CD1c-positive myeloid dendritic cell (primary cell): Measurements from ENCODE around the gene FNDC11.

Experiments used
- DNase-seq: peaks from one replicate; pipeline ENCODE4 v3.0.0-alpha.2; 2016; ENCODE audit errors: extremely low spot score

Gene FNDC11, protein sequence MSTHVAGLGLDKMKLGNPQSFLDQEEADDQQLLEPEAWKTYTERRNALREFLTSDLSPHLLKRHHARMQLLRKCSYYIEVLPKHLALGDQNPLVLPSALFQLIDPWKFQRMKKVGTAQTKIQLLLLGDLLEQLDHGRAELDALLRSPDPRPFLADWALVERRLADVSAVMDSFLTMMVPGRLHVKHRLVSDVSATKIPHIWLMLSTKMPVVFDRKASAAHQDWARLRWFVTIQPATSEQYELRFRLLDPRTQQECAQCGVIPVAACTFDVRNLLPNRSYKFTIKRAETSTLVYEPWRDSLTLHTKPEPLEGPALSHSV

DNA sequence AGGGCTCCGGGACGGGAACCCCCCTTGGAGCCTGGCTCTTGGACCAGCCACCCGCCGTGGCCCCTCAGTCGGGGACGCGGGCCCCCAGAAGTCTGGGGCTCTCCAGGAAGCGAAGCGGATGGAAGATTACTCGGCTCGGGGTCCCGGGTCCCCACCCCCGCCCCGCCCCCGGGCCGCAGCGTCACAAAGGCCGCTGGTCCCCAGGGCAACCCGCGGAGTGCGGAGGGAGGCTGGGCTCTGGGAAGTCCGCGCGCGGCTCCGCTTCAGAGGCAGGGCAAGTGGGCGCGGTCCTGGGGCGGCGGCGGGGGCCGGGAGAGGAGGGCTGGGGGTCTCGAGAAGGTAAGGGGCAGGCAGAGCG, at the start of gene FNDC11:
TSS of gene FNDC11 (plus strand) at position 227 of the 358 bp plus-strand sequence. CDS start 1,505 bp downstream, outside the sequence.
- peak; percentile 49 for DNase-seq

DNA sequence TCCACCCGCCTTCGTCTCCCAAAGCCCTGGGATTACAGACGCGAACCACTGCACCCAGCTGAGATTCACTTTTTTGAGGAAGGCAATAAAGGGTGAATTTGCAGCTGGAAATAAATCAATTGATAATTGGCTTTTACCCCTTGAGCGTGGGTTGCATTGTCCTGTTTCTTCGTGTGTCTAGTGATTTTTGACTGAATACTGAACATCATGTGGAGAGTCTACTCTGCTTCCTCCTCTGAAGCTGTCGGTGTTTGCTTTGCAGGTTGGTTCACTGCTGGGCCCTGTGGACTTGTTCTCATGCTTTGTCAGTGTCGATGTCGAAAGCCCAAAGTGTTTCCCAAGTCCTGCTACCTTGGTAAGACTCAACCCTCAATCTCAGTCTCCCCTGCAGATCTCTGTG, 49.3 kb upstream of the FNDC11 start:
- no peak for DNase-seq

DNA sequence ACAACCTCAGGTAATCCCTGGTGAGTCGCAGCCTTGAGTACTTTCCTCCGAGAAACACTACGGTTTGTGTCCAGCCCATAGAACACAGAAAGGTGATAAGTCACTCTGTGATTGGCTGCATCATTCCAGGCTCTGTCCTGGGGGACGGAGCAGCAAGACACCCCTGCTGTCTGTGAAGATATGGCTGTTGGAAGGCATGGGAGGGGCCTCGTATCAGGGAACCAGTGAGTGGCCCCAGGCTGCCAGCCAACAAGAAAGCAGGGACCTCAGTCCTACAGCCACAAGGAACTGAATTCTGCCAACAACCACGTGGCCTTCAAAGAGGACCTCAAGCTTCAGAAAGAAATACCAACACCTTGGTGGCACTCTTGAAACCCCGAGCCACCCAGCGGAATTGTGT, 48.7 kb upstream of the FNDC11 start:
- DNase-seq, result no peak

DNA sequence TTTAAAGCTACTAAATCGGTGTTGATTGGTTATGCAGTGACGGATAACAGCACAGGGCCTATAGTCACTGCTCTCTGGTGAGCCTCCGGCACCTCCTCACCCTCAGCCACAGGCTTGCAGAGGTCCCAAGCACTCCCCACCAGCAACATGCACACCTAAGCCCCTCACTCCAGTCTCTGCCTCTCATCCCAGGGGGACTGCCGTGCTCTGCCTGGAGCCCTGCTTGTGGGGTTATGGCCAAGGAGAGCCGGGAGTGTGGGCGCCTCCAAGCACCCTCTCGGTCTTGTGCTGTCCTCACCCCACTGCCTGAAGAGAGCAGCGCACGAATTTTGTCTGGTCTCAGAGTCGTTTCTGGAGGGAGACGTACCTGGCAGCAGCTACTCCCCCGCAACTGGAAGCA, 48.2 kb upstream of the FNDC11 start:
- no peak for DNase-seq

DNA sequence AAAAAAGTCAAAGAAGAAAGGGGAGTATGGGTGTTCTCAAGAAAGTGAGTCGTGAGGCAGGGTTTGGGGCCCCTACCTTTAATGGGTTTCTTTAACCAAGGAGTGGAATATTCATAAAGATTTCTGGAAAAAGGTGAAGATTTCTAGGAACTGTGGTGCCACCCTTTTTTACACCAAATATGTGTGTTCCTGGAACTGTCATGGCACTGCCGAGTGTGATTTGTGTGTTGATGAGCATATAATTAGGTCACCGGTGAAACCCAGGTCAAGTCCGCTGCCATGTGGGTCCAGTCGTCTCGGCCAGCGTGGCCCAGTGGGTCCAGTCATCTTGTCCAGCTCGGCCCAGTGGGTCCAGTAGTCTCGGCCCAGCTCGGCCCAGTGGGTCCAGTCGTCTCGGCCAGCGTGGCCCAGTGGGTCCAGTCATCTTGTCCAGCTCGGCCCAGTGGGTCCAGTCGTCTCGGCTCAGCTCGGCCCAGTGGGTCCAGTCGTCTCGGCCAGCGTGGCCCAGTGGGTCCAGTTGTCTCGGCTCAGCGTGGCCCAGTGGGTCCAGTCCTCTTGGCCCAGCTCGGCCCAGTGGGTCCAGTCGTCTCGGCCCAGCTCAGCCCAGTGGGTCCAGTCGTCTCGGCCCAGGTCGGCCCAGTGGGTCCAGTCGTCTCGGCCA, 46.7 kb upstream of the FNDC11 start:
- DNase-seq, result no peak

DNA sequence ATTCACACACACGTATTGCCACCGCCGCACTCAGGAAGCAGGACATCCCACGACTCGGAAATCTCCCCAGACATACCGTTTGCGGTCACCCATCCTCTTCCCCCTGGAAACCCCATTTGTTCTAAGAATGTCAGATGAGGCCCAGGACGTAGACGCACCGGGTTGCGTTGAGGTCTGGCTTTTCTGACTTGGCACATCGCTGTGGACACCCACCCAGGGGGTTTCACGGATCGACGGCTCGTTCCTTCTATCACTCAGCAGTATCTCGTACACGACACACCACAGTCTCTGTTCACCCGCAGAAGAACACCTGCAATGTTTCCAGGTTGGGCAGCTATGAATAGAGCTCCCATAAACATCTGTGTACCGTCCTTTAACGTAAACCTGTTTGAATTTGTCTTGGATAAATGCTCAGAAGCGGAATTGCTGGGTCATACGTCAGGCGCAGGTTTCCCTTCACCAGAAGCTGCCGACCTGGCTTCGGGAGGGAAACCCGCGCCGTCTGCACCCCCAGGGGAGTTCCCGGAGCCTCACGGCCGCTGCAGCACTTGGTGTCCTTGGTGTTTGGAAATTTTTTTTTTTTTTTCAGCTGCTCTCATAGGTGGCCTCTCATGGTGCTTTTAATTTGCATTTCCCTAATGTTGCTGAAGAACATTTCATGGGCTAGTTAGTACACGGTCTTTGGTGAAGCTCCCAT, 45.7 kb upstream of the FNDC11 start:
- no peak for DNase-seq

DNA sequence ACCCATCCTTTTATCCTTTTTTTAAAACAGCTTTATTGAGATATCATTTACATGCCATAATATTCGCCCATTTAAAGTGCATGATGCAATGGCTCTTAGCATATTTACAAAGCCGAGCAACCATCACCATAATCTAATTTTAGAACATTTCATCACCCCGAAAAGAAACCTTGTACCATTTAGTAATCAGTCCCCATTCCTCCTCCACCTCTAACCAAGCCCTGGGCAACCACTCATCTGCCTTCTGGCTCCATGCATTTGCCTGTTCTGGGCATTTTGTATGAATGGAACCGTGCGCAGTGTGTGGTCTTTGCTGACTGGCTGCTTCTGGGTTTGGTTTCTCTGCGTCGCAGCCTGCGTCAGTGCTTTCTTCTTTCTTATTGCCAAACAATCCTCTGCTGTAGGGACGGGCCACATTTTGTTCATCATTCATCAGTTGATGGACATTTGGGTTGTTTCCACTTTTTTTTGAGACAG, 44.8 kb upstream of the FNDC11 start:
- no peak for DNase-seq

DNA sequence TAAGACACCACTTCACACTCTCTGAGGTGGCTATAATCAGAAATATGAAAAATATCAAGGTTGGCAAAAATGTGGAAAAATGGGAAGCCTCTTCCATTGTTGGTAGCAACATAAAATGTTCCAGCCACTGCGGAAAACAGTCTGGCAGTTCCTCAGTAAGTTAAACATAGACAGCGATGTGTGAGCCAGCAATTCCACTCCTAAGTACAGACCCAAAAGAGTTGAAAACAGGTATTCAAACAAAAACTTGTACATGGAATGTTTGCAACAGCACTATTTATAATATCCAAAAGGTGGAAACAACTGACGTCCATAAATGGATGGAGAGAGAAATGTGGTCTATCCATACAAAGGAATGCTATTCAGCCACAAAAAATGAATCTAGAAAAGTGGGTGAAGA, 40.8 kb upstream of the FNDC11 start:
- no peak for DNase-seq

DNA sequence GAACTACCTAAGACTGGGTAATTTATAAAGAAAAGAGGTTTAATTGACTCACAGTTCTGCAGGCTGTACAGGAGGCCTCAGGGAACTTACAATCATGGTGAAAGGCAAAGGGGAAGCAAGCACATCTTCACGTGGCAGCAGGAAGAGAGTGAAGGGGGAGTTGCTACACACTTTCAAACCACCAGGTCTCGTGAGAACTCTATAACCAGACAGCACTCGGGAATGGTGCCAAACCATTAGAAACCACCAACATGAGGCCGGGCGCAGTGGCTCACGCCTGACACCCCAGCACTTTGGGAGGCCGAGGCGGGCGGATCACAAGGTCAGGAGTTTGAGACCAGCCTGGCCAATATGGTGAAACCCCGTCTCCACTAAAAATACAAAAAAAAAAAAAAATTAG, 39.4 kb upstream of the FNDC11 start:
- DNase-seq, result peak; percentile 53

DNA sequence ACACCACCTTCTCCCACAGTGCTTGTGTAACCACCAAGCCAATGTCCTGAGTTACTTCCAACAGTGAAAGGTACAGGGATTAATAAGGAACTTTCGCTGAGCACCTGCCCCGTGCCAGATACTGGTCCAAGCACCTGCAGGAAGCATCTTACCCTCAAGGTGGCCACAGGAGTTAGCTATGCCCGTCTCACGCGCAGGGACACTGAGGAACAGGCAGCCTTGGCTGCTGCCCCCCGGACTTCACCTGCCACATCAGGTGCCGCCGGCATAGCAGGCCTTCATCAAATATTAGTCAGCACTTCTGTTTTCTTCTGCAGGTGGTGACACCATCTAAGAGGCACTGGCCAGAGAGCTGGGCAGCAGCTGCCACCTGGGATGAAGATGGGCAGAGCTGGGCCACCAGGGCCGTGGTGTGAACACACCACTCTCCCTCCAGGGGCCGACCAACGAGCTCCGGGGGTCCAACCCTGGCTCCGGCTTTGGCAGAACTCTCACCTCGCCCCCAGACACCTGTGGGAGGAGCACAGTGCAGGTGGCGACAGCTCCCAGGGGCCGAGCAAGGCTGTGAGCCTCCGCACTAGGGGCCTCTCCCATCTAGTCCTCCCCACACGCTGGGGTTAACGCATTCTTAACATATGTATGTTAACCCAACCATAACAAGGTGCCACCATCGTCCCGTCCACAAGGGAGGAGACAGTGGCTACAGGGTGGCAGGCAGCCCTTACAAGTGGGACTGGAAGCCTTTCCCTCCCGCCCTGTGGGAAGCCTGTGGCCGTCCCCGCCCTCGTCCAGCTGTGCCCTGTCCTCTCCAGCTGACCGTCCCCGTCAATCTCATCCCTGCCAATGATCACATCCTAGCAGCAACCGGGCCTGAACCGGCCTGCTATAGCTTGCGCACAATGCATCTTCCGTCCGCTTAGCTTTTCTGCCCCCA, 36.3 kb upstream of the FNDC11 start:
- no peak for DNase-seq

DNA sequence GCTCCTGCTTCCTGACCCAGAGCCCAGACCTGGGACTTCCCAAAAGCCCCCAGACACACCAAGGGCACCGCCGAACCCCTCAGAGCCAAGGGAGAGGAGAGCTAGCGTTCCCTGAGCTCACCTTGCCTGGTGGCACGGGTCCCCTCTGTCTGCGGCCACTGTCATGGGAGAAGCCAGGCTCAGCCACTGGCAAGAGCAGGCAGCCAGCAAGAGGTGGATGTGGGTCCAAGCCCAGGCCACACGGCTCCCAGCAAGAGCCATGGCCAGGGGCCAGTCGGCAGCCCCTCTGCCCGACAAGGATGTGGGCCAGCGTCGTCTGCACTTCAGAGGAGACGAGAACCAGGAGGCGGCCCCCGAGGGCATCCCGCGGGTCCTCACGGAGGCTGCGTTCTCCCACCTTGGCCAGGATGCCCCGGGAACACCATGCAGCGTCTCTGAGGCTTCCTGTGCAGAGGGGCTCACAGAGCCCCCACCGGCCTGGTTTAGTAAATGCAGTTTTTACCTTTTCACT, 35.6 kb upstream of the FNDC11 start:
- no peak for DNase-seq

DNA sequence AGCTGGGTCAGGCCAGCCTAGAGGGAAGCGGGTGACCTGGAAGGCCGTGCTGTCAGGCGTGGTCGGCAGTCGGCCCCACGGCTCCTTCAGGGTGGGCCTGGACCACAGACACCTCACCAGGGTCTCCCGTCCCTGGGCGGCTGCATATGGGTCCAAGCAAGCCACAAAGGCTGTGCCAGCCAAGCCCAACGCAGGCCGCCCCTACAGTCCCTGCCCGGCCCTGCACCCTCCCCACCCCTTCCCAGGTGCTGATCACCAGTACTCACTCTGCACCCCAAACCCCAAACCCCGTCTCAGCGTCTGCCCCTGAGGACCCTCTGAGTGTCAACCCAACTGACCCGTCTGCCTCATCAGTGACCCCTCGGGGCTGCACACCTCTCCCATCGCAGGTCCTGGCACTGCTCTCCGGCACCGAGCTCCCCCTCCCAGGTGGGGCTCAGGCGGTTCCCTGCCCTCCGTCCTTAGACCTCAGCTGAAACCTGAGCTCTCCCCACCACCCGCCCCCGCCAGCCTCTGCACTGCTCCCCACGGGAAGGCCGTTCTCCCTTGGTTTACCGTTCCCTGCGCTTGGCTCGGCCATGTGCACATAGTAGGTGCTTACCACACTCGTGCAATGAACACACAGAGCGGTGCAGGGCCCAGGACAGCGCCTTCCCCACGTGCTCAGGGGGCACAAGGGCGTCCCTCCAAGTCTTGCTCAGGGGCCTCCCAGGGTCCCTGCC, 34.9 kb upstream of the FNDC11 start:
- DNase-seq, result no peak

DNA sequence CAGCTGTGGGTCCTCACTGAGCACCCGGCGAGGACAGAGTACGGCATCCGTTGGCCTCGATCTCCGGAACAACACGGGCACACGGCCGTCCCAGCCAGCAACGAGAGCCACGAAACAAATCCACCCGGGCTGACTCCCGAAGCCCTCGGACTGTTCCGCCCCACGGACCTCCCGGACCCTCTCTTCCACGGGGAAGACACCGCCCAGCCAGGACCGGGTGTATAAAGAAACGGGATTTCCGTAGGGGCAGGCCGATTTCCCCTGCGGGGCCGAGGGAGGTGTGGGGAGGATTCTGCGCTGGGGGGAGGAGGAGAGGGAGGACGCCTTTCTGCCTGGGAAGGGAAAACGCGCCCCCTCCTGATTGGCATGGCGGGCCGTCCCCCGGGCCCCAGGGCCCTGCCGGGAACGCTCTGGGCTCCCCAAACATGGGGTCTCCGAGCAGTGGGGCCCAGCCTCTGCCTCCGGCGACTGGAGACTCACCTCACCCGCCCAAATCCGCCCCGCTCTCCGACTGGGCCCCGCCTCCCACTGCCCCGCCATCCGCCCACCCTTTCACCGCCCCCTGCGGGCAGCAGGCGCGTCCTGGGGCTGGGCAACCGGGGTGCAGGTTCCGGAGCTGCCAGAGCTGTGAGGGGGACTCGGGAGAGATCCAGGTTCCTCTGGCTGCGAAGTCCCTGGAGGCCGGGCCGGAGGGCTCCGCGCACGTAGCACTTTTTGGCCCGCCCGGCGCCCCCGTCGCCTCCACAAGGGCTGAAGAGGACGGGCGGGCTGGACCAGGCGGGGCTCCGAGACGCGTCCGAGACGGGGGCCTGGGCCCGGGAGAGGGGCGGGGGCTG, 34.1 kb upstream of the FNDC11 start:
- DNase-seq, result no peak

DNA sequence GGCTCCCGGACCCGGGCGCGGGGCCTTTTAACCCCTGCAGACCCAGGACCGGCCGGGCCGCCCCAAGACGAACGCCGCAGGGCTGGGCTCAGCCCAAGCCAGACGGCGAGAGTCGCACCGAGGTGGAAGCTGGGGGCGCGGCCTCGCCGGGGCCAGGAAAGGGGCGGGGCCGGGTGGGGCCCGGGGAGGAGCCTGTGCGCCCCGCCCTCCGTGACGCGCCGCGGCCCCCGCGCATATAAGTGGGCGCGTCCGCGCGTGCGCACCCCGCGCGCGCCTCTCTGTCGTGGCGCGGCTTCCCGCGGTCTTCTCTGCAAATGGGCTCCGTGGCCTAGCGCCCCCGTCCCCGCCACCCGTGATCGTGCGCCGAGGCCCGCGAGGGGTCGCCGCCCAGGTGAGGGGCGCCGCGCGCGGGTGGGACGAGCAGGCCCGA, 33.4 kb upstream of the FNDC11 start, which contains the start of gene PPDPF:
TSS of gene PPDPF (plus strand) at position 262 of the 430 bp plus-strand sequence. CDS start 544 bp downstream, outside the sequence.
- DNase-seq, result peak; percentile 93

DNA sequence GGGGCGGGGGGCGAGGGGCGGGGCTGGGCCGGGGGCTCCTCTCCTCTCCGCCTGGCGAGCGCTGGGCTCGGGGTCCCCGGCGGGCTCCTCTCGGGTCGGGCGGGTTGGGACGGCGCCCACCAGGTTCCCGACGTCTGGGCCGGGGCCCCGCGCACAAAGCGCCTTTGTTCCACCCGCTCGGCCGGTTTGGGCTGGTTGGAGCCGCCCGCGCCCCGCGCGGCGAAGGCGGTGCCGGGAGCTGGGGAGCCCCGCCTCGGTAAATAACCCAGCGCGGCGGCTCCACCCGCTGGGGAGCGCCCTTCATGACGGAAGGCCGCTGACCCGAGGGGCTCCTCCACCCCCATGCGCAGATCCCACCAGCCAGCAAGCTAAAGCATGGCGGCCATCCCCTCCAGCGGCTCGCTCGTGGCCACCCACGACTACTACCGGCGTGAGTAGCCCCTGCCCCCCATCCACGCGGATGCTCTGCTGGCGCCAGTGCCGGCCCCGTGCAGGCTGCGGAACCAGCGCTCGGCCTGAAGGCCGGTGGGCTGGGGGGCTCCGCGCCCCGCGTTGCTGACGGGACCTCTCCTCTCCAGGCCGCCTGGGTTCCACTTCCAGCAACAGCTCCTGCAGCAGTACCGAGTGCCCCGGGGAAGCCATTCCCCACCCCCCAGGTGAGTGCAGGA, 32.9 kb upstream of the FNDC11 start:
- DNase-seq, result peak; percentile 76

DNA sequence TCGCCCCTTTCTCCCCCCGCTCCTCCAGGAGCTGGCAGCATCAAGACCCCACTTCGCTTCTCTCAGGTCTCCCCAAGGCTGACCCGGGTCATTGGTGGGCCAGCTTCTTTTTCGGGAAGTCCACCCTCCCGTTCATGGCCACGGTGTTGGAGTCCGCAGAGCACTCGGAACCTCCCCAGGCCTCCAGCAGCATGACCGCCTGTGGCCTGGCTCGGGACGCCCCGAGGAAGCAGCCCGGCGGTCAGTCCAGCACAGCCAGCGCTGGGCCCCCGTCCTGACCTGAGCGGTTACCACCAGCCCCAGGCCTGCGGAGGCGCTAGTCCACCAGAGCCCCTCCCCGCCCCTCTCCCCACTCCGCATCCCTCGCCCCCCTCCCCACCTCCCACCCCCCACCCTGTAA, 32.4 kb upstream of the FNDC11 start:
- DNase-seq, result no peak

DNA sequence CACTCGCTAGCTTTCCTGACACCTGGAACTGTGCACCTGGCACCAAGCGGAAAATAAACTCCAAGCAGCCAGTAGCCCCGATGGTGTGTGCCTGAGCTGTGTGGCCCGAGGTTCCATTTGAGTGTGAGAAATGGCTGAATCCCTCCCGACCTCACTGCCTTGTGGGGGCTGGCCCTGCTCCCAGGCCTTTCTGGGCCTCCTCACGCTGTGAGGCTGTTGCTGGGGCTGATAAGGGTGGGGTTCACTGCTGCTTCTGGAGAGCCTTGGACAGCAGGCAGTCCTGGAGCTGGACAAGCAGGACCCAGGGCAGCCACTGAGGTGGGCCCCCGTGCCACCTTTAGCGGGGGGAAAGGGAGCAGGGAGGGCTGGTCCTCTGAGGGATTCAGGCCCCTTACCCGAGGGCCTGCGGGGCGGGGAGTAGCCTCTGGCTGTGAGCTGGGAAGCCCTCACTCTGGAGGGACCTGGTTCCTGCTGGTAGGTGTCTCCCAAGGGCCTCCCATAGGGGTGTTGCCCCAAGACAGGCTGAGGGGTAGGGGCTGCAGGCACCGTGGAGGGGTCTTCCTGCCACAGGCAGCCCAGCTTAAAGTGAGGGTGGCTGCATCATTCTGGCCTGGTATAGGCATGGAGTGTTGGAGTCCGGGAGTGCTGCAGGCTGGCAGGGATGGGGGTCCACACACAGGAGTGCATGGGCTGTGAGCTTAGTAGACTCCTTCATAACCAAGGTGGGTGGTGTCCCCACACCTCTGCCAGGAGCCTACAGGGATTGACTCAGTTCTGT, 31.7 kb upstream of the FNDC11 start:
- DNase-seq, result no peak

DNA sequence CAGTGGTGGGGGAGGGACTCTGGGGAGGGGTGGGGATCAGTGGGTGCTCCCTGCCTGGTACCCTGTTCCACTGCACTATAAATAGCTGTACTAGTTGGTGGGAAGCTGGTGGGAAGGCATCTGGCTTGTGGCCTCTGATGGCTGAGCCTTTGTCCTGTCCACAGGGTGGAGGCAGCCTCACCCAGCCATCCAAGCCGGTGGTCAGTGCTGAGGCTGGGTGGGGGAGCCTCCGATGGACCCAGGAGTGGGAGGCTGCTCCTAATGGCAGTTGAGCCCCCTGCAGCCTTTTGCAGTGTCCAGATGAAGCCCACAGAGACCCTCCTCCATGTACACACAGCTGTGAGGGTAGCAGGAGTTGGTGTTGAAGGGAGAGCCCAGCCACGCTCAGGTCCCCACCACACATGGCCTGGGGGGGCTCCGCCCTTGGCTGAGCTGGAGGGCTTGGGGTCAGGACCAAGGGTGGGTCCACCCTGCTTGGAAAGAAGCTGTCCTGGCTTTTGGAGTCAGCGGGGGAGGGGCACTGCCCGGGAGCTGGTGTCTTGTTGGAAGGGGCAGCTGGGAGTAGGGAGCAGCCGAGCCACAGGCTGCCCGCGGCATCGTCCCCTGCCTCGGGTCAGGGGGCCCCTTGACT, 30.9 kb upstream of the FNDC11 start:
- no peak for DNase-seq
